NOMO-1 treated with dmso at 0.1 percent for 144 hours (cell line): ENCODE data around the gene MOB3B.
"Not testable (repeated sequence)": the region's sequence is repeated elsewhere in the genome, so short reads cannot be mapped to it uniquely, and the experiment has no call there.

ENCODE experiments used
- DNase-seq: peaks from one replicate; lab custom pipeline; 2025; ENCODE audit not compliant: unreplicated experiment; lab: John Stamatoyannopoulos, UW

The MOB3B gene

GRCh38 chr9:27451207-27451797 lies 78.3 kb downstream of the MOB3B start:
- DNase-seq: no peak

GRCh38 chr9:27450752-27451151 lies 78.9 kb downstream of the MOB3B start:
- no peak for DNase-seq

GRCh38 chr9:27448356-27448755 lies 81.3 kb downstream of the MOB3B start:
- not testable (repeated sequence) for DNase-seq

- no peak for DNase-seq
Measured at GRCh38 chr9:27447031-27447683, 82.5 kb downstream of the MOB3B start.

GRCh38 chr9:27445688-27446087 lies 83.9 kb downstream of the MOB3B start:
- DNase-seq: no peak

- no peak for DNase-seq
Measured at GRCh38 chr9:27445057-27445595, 84.5 kb downstream of the MOB3B start.

GRCh38 chr9:27442464-27442863 lies 87.2 kb downstream of the MOB3B start:
- DNase-seq: no peak

GRCh38 chr9:27441741-27442070 lies 87.9 kb downstream of the MOB3B start:
- DNase-seq: no peak

GRCh38 chr9:27440888-27441740 lies 88.5 kb downstream of the MOB3B start:
- DNase-seq: no peak

GRCh38 chr9:27438522-27438921 lies 91.1 kb downstream of the MOB3B start:
- DNase-seq: no peak

- DNase-seq: no peak
Measured at GRCh38 chr9:27437652-27438373, 91.8 kb downstream of the MOB3B start.

GRCh38 chr9:27436234-27436633 lies 93.4 kb downstream of the MOB3B start:
- no peak for DNase-seq

- no peak for DNase-seq
Measured at GRCh38 chr9:27433631-27434325, 95.8 kb downstream of the MOB3B start.

GRCh38 chr9:27432308-27432707 lies 97.3 kb downstream of the MOB3B start:
- no peak for DNase-seq

- no peak for DNase-seq
Measured at GRCh38 chr9:27431543-27432147, 98.0 kb downstream of the MOB3B start.

- no peak for DNase-seq
Measured at GRCh38 chr9:27430750-27431535, 98.7 kb downstream of the MOB3B start.

GRCh38 chr9:27429917-27430316 lies 99.7 kb downstream of the MOB3B start:
- no peak for DNase-seq

- no peak for DNase-seq
Measured at GRCh38 chr9:27429436-27429835, 100.2 kb downstream of the MOB3B start.

- no peak for DNase-seq
Measured at GRCh38 chr9:27428551-27428950, 101.1 kb downstream of the MOB3B start.

- DNase-seq: no peak
Measured at GRCh38 chr9:27427272-27427643, 102.4 kb downstream of the MOB3B start.
